IMR-90 (cell line): ENCODE measurements around the gene IRAK2. TPM values are rescaled to one million over a fixed set of nuclear protein-coding genes. Genes with fewer than 3 reads are reported as not detected.

ENCODE experiments used
- ATAC-seq: fragments of 200-7000 bp; cut with Tn5 transposase; 2 replicates; pipeline ENCODE4 v1.9.1; 2020; ENCODE audit warnings: low read depth, mild to moderate bottlenecking, moderate library complexity
- BruUV-seq: library from RNA; stranded (reverse); fragments of 400-500 nt; replicated peaks from 2 replicates; lab custom pipeline; 2021; lab: Mats Ljungman, UMichigan
- CTCF ChIA-PET: fragments of 300-600 bp; formaldehyde crosslinking; extraction: SDS; loops from one replicate; lab custom pipeline; 2021; ENCODE audit warnings: antibody characterized with exemption; lab: Yijun Ruan, JAX
- POLR2A ChIA-PET: fragments of 300-600 bp; sonication (Branson Sonifier 250); formaldehyde crosslinking; loops from one replicate; lab custom pipeline; 2022; ENCODE audit warnings: antibody characterized with exemption; ENCODE audit not compliant: unreplicated experiment; lab: Charles Lee
- DNase-seq: peaks from one replicate; pipeline ENCODE4 v3.0.0; 2013
- H2AFZ ChIP-seq: replicated peaks from 2 replicates; pipeline ENCODE3; 2013; ENCODE audit warnings: low read length, mild to moderate bottlenecking; ENCODE audit not compliant: poor library complexity
- H2AK5ac ChIP-seq: 2 replicates; pipeline ENCODE4 v1.6.1; 2013; ENCODE audit warnings: low read depth, low read length, inconsistent platforms
- H2AK9ac ChIP-seq: replicated peaks from 2 replicates; pipeline ENCODE3; 2013; ENCODE audit warnings: mild to moderate bottlenecking, low read depth, low read length, moderate library complexity; ENCODE audit not compliant: poor library complexity
- H2BK120ac ChIP-seq: 2 replicates; pipeline ENCODE4 v1.6.1; 2013; ENCODE audit warnings: low read depth, low read length, inconsistent platforms
- H2BK15ac ChIP-seq: 3 replicates; pipeline ENCODE4 v1.6.1; 2013; ENCODE audit warnings: low read depth, low read length, inconsistent platforms
- H2BK20ac ChIP-seq: 2 replicates; pipeline ENCODE4 v1.6.1; 2013; ENCODE audit warnings: low read depth, mild to moderate bottlenecking, inconsistent platforms, low read length, moderate library complexity
- H2BK5ac ChIP-seq: 2 replicates; pipeline ENCODE4 v1.6.1; 2013; ENCODE audit warnings: mild to moderate bottlenecking, low read depth, low read length, inconsistent platforms; ENCODE audit not compliant: poor library complexity, severe bottlenecking
- H3K14ac ChIP-seq: replicated peaks from 2 replicates; pipeline ENCODE4 v1.6.1; 2013; ENCODE audit warnings: low read depth, low read length, inconsistent platforms
- H3K18ac ChIP-seq: 2 replicates; pipeline ENCODE4 v1.6.1; 2013; ENCODE audit warnings: low read depth, low read length, control low read depth
- H3K23ac ChIP-seq: 2 replicates; pipeline ENCODE4 v1.6.1; 2013; ENCODE audit warnings: low read depth, low read length, inconsistent platforms
- H3K27ac ChIP-seq: 2 replicates; pipeline ENCODE4 v1.5.1; 2013; ENCODE audit warnings: mild to moderate bottlenecking, control low read depth, low read length; ENCODE audit not compliant: insufficient read depth
- H3K27me3 ChIP-seq: 2 replicates; pipeline ENCODE4 v1.6.1; 2013; ENCODE audit warnings: low read length; ENCODE audit not compliant: control insufficient read depth, insufficient read depth
- H3K36me3 ChIP-seq: 2 replicates; pipeline ENCODE4 v1.6.1; 2013; ENCODE audit warnings: low read length, mixed read lengths; ENCODE audit not compliant: control insufficient read depth, insufficient read depth
- H3K4ac ChIP-seq: 2 replicates; pipeline ENCODE4 v1.6.1; 2013; ENCODE audit warnings: low read depth, low read length, inconsistent platforms
- H3K4me1 ChIP-seq: 2 replicates; pipeline ENCODE4 v1.6.1; 2013; ENCODE audit warnings: low read length, mixed read lengths; ENCODE audit not compliant: control insufficient read depth, insufficient read depth
- H3K4me2 ChIP-seq: 2 replicates; pipeline ENCODE4 v1.6.1; 2013; ENCODE audit warnings: low read depth, mild to moderate bottlenecking, control low read depth, low read length, moderate library complexity
- H3K4me3 ChIP-seq: 2 replicates; pipeline ENCODE4 v1.5.1; 2013; ENCODE audit warnings: low read depth, mild to moderate bottlenecking, control low read depth, low read length, moderate library complexity; ENCODE audit not compliant: insufficient read depth
- H3K56ac ChIP-seq: 2 replicates; pipeline ENCODE4 v1.6.1; 2013; ENCODE audit warnings: low read length, inconsistent platforms; ENCODE audit not compliant: insufficient read depth; ENCODE audit errors: extremely low read depth
- H3K79me1 ChIP-seq, 2 experiments: 2 replicates each; pipeline ENCODE4 v1.6.1; 2013; ENCODE audit warnings: low read length in 2 of 2, inconsistent platforms in 1 of 2, low read depth in 1 of 2
- H3K9ac ChIP-seq: 2 replicates; pipeline ENCODE4 v1.6.1; 2013; ENCODE audit warnings: low read depth, low read length, control low read depth
- H3K9me1 ChIP-seq: 2 replicates; pipeline ENCODE4 v1.6.1; 2013; ENCODE audit warnings: low read length, inconsistent platforms; ENCODE audit not compliant: insufficient read depth
- H3K9me3 ChIP-seq: 2 replicates; pipeline ENCODE4 v1.6.1; 2013; ENCODE audit warnings: low read length; ENCODE audit not compliant: control insufficient read depth, insufficient read depth
- H4K20me1 ChIP-seq: 2 replicates; pipeline ENCODE4 v1.6.1; 2013; ENCODE audit warnings: low read length, inconsistent platforms; ENCODE audit not compliant: insufficient read depth
- H4K5ac ChIP-seq: 2 replicates; pipeline ENCODE4 v1.6.1; 2013; ENCODE audit warnings: mild to moderate bottlenecking, low read depth, low read length, control low read depth
- H4K8ac ChIP-seq, 2 experiments: 2 replicates each; pipeline ENCODE4 v1.6.1; 2013; ENCODE audit warnings: low read depth in 2 of 2, low read length in 2 of 2, control low read depth in 1 of 2, inconsistent platforms in 1 of 2
- H4K91ac ChIP-seq: 2 replicates; pipeline ENCODE4 v1.6.1; 2013; ENCODE audit warnings: low read depth, low read length, inconsistent platforms; ENCODE audit not compliant: insufficient read depth
- CEBPB ChIP-seq: IDR thresholded peaks from 2 replicates; pipeline ENCODE4 v1.6.1; 2012; ENCODE audit warnings: low read depth, low read length, improper control_type of control experiment
- CHD1 ChIP-seq: IDR thresholded peaks from 2 replicates; pipeline ENCODE4 v1.6.1; 2012; ENCODE audit warnings: low read depth, low read length, improper control_type of control experiment
- FOS ChIP-seq: fragments of 150-350 bp; IDR thresholded peaks from 2 replicates; pipeline ENCODE4 v1.6.1; 2016; ENCODE audit warnings: low read depth, low read length
- MAFK ChIP-seq: IDR thresholded peaks from 2 replicates; pipeline ENCODE4 v1.6.1; 2012; ENCODE audit warnings: low read depth, low read length, improper control_type of control experiment
- MAZ ChIP-seq: IDR thresholded peaks from 2 replicates; pipeline ENCODE4 v1.6.1; 2012; ENCODE audit warnings: low read depth, mild to moderate bottlenecking, low read length, improper control_type of control experiment, moderate library complexity, borderline replicate concordance
- MXI1 ChIP-seq: IDR thresholded peaks from 2 replicates; pipeline ENCODE4 v1.6.1; 2012; ENCODE audit warnings: low read depth, mild to moderate bottlenecking, low read length, moderate library complexity, borderline replicate concordance
- NFE2L2 ChIP-seq: fragments of 150-350 bp; IDR thresholded peaks from 2 replicates; pipeline ENCODE4 v1.6.1; 2016; ENCODE audit warnings: low read depth, mild to moderate bottlenecking, low read length
- POLR2A ChIP-seq: IDR thresholded peaks from 2 replicates; pipeline ENCODE4 v1.6.1; 2012; ENCODE audit warnings: mild to moderate bottlenecking, low read depth, low read length
- RAD21 ChIP-seq: IDR thresholded peaks from 2 replicates; pipeline ENCODE4 v1.6.1; 2012; ENCODE audit warnings: low read length, improper control_type of control experiment
- RCOR1 ChIP-seq: IDR thresholded peaks from 2 replicates; pipeline ENCODE4 v1.6.1; 2012; ENCODE audit warnings: mild to moderate bottlenecking, low read length, improper control_type of control experiment; ENCODE audit not compliant: insufficient replicate concordance
- RFX5 ChIP-seq: IDR thresholded peaks from 2 replicates; pipeline ENCODE4 v1.8.0; 2012; ENCODE audit warnings: low read depth, mild to moderate bottlenecking, low read length, moderate library complexity
- SMC3 ChIP-seq: fragments of 150-350 bp; IDR thresholded peaks from 2 replicates; pipeline ENCODE4 v1.6.1; 2016; ENCODE audit warnings: low read depth, mild to moderate bottlenecking, antibody characterized with exemption, low read length, moderate library complexity
- WGBS, 2 experiments: methylation state at CpG; one replicate each; pipeline versions ENCODE4 v1.1.5 to v1.1.7; 2013; ENCODE audit warnings: missing lambda C conversion rate in 2 of 2; ENCODE audit not compliant: insufficient read length in 1 of 2; ENCODE audit errors: extremely low coverage in 2 of 2; 5-methylcytosine and 5-hydroxymethylcytosine counted together
- dilution Hi-C: fragments of 300-500 bp; cut with HindIII; formaldehyde crosslinking; loops from one replicate; pipeline ENCODE4 v1.14.3; 2018; ENCODE audit warnings: low sequenced_read_pairs; ENCODE audit not compliant: unreplicated experiment
- in situ Hi-C: fragments of 300-500 bp; cut with MboI; formaldehyde crosslinking; loops from 3 replicates; pipeline ENCODE4 v1.14.3; 2019; ENCODE audit warnings: low sequenced_read_pairs, inconsistent platforms, mixed read lengths
- intact Hi-C: fragments of 100-400 bp; cut with micrococcal nuclease; formaldehyde crosslinking; loops from 2 replicates; pipeline ENCODE4 v1.10.0; 2022
- polyA plus RNA-seq, 3 experiments: library from polyadenylated mRNA; depleted of rRNA; stranded (reverse); fragments of >200 nt; gene quantifications; 2 replicates each; pipeline ENCODE4 v1.2.3, GENCODE V29; 2012; ENCODE audit warnings: low replicate concordance in 1 of 3
- total RNA-seq: library from RNA; depleted of rRNA; stranded (reverse); fragments of >200 nt; gene quantifications from 2 replicates; pipeline ENCODE4 v1.2.3, GENCODE V29; 2012
- TF ChIP-seq, protein P1 (sequence below): conservative IDR thresholded peaks from 2 replicates; pipeline ENCODE4 v1.5.1; 2012; ENCODE audit warnings: mild to moderate bottlenecking, low read depth, low read length, improper control_type of control experiment
- TF ChIP-seq, protein P2 (sequence below): fragments of 150-350 bp; IDR thresholded peaks from 2 replicates; pipeline ENCODE4 v1.6.1; 2017; ENCODE audit warnings: mild to moderate bottlenecking, antibody characterized with exemption, low read length, low read depth

Gene IRAK2
- total and polyA plus RNA-seq, 2 of the 4 experiments (the other 2 are of a cell fraction), result 6.9 to 8.1 TPM

- in situ Hi-C loops (no loop called here), intact Hi-C loops (loop anchor here (10.0 kb wide), 1 partner anchor 441 kb away; the partner anchor contains the start of gene RPUSD3), dilution Hi-C loops (no loop called here)
- Histone ChIP-seq H3K4ac (no peak overlapping the region), H3K4me1 (no peaks in the 10 kb centered on the region), H3K18ac (no peak overlapping the region), H3K79me1 (no peaks in the 10 kb centered on the region; a peak in 1 of 4 replicates), H3K9ac (no peak overlapping the region), H3K27me3 (no peaks in the 10 kb centered on the region), H3K27ac (no peak overlapping the region), H2BK20ac (no peak overlapping the region), H2BK5ac (no peak overlapping the region), H4K5ac (no peak overlapping the region), H2AFZ (no peak overlapping the region), H3K4me2 (no peak overlapping the region), H3K36me3 (peaks cover 23% of the 10 kb centered on the region), H2AK5ac (no peak overlapping the region), H3K56ac (no peak overlapping the region), H4K8ac (no peak overlapping the region), H2BK120ac (no peak overlapping the region), H3K9me1 (peaks cover 3% of the 10 kb centered on the region; the same call in 1 of the 2 replicates), H2BK15ac (no peak overlapping the region), H3K4me3 (no peak overlapping the region), H4K20me1 (no peaks in the 10 kb centered on the region), H3K23ac (no peak overlapping the region), H2AK9ac (no peak overlapping the region), H3K14ac (no peak overlapping the region), H3K9me3 (no peaks in the 10 kb centered on the region), H4K91ac (no peak overlapping the region)
- CTCF ChIA-PET, result no interaction called here
- no peak for DNase-seq
- TF ChIP-seq CHD1, result no peak
- TF ChIP-seq RCOR1, result no peak
- TF ChIP-seq MAZ, result no peak
- TF ChIP-seq CEBPB, result no peak
- TF ChIP-seq SMC3, result no peak
- TF ChIP-seq, protein P1, sequence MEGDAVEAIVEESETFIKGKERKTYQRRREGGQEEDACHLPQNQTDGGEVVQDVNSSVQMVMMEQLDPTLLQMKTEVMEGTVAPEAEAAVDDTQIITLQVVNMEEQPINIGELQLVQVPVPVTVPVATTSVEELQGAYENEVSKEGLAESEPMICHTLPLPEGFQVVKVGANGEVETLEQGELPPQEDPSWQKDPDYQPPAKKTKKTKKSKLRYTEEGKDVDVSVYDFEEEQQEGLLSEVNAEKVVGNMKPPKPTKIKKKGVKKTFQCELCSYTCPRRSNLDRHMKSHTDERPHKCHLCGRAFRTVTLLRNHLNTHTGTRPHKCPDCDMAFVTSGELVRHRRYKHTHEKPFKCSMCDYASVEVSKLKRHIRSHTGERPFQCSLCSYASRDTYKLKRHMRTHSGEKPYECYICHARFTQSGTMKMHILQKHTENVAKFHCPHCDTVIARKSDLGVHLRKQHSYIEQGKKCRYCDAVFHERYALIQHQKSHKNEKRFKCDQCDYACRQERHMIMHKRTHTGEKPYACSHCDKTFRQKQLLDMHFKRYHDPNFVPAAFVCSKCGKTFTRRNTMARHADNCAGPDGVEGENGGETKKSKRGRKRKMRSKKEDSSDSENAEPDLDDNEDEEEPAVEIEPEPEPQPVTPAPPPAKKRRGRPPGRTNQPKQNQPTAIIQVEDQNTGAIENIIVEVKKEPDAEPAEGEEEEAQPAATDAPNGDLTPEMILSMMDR, result no peak
- no peak for TF ChIP-seq MXI1
- no peak for TF ChIP-seq RAD21
- TF ChIP-seq MAFK, result no peak
- no peak for TF ChIP-seq FOS
- TF ChIP-seq RFX5, result no peak
- TF ChIP-seq NFE2L2, result no peak
- TF ChIP-seq, protein P2, sequence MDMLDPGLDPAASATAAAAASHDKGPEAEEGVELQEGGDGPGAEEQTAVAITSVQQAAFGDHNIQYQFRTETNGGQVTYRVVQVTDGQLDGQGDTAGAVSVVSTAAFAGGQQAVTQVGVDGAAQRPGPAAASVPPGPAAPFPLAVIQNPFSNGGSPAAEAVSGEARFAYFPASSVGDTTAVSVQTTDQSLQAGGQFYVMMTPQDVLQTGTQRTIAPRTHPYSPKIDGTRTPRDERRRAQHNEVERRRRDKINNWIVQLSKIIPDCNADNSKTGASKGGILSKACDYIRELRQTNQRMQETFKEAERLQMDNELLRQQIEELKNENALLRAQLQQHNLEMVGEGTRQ, result no peak
- no peak for TF ChIP-seq POLR2A
- POLR2A ChIA-PET, result no interaction called here
- 90% methylated on average over 2 of the region's 5 CpGs; no CpG with 5 or more reads in 1 of the 2 experiments for WGBS, 2 experiments
- no peak for ATAC-seq
- no TSS peak for BruUV-seq
Observed at GRCh38 chr3:10286133-10286524, 121.4 kb downstream of the IRAK2 start.
